WI38 (cell line): ENCODE measurements around the gene WDR43.
"Not testable (repeated sequence)": the region's sequence is repeated elsewhere in the genome, so short reads cannot be mapped to it uniquely, and the experiment has no call there.

Experiments used
- H3K4me3 ChIP-seq: 2 replicates; pipeline ENCODE4 v1.5.1; 2011; ENCODE audit warnings: low read depth, mild to moderate bottlenecking, control low read depth, low read length
- TF ChIP-seq, protein P1 (sequence below): IDR thresholded peaks from 2 replicates; pipeline ENCODE4 v1.5.1; 2012; ENCODE audit warnings: low read depth, mild to moderate bottlenecking, control low read depth, low read length

Gene WDR43

DNA sequence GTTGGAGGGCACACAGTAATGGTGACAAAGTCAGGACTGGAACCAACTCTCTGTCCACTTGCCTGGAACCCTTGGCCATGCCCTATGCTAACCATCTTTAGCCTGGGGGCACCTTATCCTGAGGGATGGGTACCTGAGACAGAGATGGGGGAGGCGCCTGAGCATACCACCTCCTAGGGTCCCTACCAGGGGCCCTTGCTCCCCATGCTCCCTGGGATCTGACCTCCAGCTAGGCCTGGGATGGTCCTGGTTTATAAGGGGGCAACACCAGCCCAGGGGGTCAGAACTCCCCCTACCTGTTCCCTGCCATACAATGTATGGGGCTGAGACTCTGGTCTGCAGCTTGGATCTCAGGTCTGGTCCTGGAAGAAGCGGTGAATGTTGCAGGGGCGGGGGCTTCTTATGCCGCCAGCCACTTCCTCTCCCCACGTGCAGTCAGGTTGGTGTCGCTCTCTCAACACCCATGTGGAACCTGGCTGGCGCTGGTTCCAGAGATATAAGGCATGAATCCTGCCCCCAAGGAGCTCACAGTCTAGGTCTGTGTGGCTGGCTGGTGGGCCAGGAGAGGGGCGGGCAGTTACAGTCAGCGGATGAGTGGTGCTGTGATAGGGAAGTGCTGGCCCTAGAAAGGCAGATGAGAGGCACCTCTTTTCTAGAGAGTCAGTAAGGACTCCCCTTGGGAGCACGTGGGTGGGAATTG lies 82.9 kb downstream of the WDR43 start:
- H3K4me3 ChIP-seq: no peak overlapping the region
- TF ChIP-seq, protein P1, sequence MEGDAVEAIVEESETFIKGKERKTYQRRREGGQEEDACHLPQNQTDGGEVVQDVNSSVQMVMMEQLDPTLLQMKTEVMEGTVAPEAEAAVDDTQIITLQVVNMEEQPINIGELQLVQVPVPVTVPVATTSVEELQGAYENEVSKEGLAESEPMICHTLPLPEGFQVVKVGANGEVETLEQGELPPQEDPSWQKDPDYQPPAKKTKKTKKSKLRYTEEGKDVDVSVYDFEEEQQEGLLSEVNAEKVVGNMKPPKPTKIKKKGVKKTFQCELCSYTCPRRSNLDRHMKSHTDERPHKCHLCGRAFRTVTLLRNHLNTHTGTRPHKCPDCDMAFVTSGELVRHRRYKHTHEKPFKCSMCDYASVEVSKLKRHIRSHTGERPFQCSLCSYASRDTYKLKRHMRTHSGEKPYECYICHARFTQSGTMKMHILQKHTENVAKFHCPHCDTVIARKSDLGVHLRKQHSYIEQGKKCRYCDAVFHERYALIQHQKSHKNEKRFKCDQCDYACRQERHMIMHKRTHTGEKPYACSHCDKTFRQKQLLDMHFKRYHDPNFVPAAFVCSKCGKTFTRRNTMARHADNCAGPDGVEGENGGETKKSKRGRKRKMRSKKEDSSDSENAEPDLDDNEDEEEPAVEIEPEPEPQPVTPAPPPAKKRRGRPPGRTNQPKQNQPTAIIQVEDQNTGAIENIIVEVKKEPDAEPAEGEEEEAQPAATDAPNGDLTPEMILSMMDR: no peak

DNA sequence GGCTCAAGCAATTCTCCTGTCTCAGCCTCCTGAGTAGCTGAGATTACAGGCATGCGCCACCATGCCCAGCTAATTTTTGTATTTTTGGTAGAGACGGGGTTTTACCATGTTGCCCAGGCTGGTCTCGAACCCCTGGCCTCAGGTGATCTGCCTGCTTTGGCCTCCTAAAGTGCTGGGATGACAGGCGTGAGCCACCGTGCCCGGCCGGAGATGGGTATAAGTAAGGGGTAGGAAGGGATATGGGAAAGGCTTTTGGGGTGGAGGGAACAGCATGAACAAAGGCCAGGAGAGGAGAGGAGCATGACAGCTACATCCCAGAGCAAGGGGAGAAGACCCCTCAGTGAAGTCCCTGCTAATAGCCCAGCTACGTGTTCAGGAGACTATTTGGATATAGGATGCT lies 83.5 kb downstream of the WDR43 start:
- not testable (repeated sequence) for H3K4me3 ChIP-seq

DNA sequence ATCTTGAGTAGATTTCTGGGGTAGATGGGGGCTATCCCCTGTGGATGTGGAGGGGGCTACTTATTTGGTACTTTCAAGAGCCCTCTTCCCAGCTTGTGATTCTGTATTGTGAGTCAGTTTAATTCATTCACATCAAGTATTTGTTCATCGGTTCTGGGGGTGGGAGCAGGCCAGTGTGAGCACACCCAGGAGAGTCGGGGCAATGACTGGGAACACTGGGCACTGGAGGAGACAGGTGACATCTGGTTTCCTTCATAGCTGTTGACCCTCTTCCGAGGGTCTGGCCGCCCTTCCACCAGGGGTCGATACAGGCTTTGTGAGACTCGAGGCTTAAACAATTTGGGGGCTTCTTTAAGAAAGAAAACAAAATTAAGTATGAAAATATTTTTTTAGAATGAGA lies 84.1 kb downstream of the WDR43 start:
- no peak overlapping the region for H3K4me3 ChIP-seq
- TF ChIP-seq, protein P1: no peak

DNA sequence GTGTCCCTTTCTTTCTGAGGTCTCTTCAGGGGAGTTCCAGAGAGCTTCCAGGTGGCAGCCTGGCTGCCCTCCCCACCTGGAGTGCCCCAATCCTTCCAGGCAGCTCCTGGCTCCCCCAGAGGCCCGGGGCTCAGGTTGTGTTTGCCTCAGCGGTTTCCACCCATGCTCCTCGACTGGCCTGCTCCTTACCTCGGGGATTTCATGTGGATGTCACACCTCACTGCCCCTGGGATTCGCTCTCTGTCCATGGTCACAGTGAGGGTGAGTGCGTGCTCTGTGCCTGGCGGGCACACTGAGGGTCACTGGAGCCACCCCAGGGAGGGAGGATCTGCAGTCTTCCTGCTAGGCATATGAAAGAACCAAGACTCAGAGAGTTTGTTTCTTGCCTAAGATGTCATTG lies 84.6 kb downstream of the WDR43 start:
- H3K4me3 ChIP-seq: no peak overlapping the region

DNA sequence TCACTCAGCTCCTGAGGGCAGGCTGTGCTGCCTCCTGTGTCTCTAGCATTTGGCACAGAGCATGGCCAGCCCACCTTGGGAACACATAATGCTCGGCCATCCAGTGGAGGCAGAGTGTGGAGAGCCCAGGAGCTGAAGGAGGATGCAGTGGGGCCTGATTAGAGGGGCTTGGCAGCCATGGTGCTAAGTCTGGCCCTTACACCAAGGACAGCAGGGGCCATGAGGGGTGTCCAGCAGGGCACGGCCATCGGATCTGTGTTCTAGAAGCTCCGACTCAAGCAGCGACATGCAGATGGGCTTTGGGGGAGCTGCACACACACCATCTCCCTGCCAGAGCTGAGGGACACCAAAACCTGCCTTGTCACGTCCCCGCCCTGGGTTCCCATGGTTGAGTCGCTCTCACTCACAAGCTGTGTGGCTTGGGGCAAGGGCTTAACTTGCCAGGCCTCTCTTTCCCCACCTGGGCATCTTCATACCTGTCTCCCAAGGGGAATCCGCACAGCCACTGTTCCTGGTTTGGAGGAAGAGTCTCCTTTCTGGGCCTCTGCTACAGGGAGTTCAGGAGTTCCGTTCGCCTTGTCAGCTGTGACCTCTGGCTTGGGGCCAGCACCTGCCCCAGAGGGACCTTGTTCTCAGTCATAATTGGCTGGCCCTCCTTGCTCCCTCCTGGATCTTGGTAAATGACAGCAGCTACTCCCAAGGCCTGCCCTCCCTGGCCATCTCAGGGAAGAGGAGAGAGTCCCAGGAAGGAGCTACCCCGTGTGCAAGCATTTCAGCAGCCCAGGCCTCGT lies 85.3 kb downstream of the WDR43 start:
- no peak overlapping the region for H3K4me3 ChIP-seq
- TF ChIP-seq, protein P1: no peak

More for the DNA sequence above, 84.6 kb downstream of the WDR43 start:
- TF ChIP-seq, protein P1: no peak

DNA sequence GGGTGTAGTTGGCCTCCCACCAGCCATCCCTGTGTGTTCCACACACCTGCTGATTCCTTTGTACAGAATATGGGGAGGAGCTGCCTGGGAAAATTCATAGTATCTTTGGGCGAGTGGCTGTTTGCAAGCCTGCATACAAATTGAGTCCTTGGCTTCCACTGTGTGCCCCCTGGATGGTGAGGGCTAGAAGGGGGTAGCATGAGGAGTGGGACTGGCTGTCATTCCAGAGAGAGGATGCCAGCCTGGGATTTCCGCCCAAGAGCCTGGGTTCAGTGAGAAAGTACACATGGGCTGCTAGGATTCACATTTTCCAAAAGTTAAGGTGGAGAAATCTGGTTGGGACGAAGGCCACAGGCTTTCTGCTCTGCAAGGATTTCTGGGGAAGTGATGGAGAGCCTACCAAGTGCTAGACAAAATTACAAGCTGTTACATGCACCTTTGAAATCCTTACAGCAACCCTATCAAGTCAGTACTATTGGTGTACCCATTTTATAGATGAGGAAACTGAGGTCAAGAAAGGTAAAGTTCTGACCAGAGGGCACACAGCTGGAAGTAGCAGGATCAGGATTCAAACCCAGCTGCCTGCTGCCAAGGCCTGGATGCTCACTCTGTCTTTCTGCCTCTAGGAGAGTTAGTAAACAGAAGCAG lies 86.0 kb downstream of the WDR43 start:
- TF ChIP-seq, protein P1: no peak
- H3K4me3 ChIP-seq: no peak overlapping the region

DNA sequence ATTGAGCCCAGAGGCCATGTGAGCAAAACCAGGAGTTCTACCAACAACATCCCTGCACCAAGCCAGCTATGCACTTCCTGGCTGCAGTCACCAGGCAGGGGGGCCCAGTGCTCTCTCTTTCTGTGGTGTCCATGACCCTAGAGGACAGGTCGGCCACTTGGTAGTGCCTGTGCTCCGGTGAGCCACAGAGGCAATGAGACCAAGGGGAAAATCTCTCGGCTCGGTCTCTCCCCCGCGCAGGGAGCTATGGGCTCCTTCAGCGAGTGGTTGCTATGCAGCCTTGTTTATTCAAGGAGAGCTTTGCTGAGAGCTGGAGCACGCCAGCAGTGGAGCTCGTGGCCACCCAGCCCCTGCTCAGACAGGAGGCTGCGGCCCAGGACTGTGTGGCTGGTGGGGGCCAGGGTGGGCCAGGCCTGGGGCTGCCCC lies 86.6 kb downstream of the WDR43 start, which contains the start of gene TOGARAM2:
Gene TOGARAM2 (plus strand): TSS at position 283 of the 426 bp plus-strand sequence. CDS start 13,537 bp downstream, outside the sequence.
- TF ChIP-seq, protein P1: no peak
- no peak within 1 kb of the TSS for H3K4me3 ChIP-seq
